AG08396 (cell line): Measurements from ENCODE around the gene AOAH.
A peak's percentile ranks its signal among the peaks of the same experiment; 100 is the strongest.
"Not testable (repeated sequence)": the region's sequence is repeated elsewhere in the genome, so short reads cannot be mapped to it uniquely, and the experiment has no call there.

Source experiments
- DNase-seq: peaks from one replicate; pipeline ENCODE4 v3.0.0; 2012; ENCODE audit warnings: low spot score, mixed read lengths

Gene AOAH

GRCh38 chr7:36506820-36507219, 217.5 kb downstream of the AOAH start:
- DNase-seq, result no peak

GRCh38 chr7:36506130-36506798, 218.0 kb downstream of the AOAH start:
- no peak for DNase-seq

- DNase-seq, result not testable (repeated sequence)
These were observed 219.7 kb downstream of the AOAH start for GRCh38 chr7:36504617-36505016.

- DNase-seq, result not testable (repeated sequence)
These were observed 220.1 kb downstream of the AOAH start for GRCh38 chr7:36504216-36504615.

GRCh38 chr7:36497775-36498174, 226.5 kb downstream of the AOAH start:
- no peak for DNase-seq

- not testable (repeated sequence) for DNase-seq
These were observed 227.1 kb downstream of the AOAH start for GRCh38 chr7:36497176-36497575.

- DNase-seq, result no peak
These were observed 227.7 kb downstream of the AOAH start for GRCh38 chr7:36496576-36496975.

GRCh38 chr7:36491317-36491716, 233.0 kb downstream of the AOAH start:
- no peak for DNase-seq

- no peak for DNase-seq
These were observed 233.9 kb downstream of the AOAH start for GRCh38 chr7:36490419-36490830.

- DNase-seq, result not testable (repeated sequence)
These were observed 235.6 kb downstream of the AOAH start for GRCh38 chr7:36488672-36489071.

- peak; percentile 40 for DNase-seq
These were observed 236.4 kb downstream of the AOAH start for GRCh38 chr7:36487756-36488336.

- DNase-seq, result no peak
These were observed 238.0 kb downstream of the AOAH start for GRCh38 chr7:36486336-36486735.

GRCh38 chr7:36484265-36484664, 240.0 kb downstream of the AOAH start:
- no peak for DNase-seq

- not testable (repeated sequence) for DNase-seq
These were observed 240.4 kb downstream of the AOAH start for GRCh38 chr7:36483853-36484252.

GRCh38 chr7:36478745-36479144, 245.5 kb downstream of the AOAH start:
- no peak for DNase-seq

GRCh38 chr7:36475381-36475780, 248.9 kb downstream of the AOAH start:
- no peak for DNase-seq

- no peak for DNase-seq
These were observed 249.3 kb downstream of the AOAH start for GRCh38 chr7:36475011-36475342.

GRCh38 chr7:36474283-36475010, 249.8 kb downstream of the AOAH start:
- no peak for DNase-seq

- no peak for DNase-seq
These were observed 250.6 kb downstream of the AOAH start for GRCh38 chr7:36473454-36474282.

GRCh38 chr7:36472141-36472729, 252.1 kb downstream of the AOAH start:
- DNase-seq, result no peak

- no peak for DNase-seq
These were observed 255.1 kb downstream of the AOAH start for GRCh38 chr7:36469236-36469635.
